Placental pericyte (primary cell): Measurements from ENCODE around the gene TPRG1. TPM values are rescaled to one million over a fixed set of nuclear protein-coding genes. Genes with fewer than 3 reads are reported as not detected.

ENCODE experiments used
- total RNA-seq: library from RNA; depleted of rRNA; stranded (reverse); fragments of >200 nt; gene quantifications from 2 replicates; pipeline ENCODE4 v1.2.3, GENCODE V29; 2012

TPRG1 gene, protein sequence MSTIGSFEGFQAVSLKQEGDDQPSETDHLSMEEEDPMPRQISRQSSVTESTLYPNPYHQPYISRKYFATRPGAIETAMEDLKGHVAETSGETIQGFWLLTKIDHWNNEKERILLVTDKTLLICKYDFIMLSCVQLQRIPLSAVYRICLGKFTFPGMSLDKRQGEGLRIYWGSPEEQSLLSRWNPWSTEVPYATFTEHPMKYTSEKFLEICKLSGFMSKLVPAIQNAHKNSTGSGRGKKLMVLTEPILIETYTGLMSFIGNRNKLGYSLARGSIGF
- 0.57 and 2.6 TPM in 2 replicates for total RNA-seq

DNA sequence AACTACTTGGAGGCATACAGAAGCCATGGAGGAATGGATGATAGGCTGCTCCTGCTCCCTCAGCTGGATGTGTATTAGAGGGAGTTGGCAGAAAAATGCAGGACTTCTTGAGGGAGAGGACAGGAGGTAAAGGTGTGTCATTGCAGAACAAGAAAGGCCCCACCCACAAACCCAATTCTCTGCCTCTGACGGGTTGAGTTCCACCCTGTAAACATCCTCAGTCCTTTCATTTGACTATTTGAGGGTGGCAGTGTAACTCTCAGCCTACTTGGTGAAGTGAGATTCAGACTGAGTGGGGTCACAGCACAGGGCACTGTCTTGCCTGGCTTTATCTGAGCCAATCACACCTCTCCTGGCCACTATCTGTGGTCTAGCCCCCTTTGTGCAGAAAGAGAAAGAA lies at the start of gene TPRG1:
TPRG1 (plus strand) TSS at position 265 of the 400 bp plus-strand sequence. CDS start 35,414 bp downstream, outside the sequence.

